Ascending aorta (tissue), 2 donors: ENCODE results near the gene PROSER2. TPM values are rescaled to one million over a fixed set of nuclear protein-coding genes. Genes with fewer than 3 reads are reported as not detected.

Experiments
- DNase-seq, 2 donors: peaks; one replicate each; pipeline ENCODE4 v3.0.0-alpha.2; 2019; ENCODE audit warnings: low spot score in 2 of 2
- H3K27ac ChIP-seq, 2 donors: fragments of 200-600 bp; sonication (generic); one replicate each; pipeline ENCODE4 v1.5.1; 2016 to 2017; ENCODE audit warnings: mild to moderate bottlenecking in 1 of 2
- H3K27me3 ChIP-seq: fragments of 200-600 bp; sonication (generic); one replicate; pipeline ENCODE4 v1.5.1; 2017
- H3K36me3 ChIP-seq, 2 donors: fragments of 200-600 bp; sonication (generic); one replicate each; pipeline ENCODE4 v1.5.1; 2016
- H3K4me1 ChIP-seq, 2 donors: fragments of 200-600 bp; sonication (generic); one replicate each; pipeline ENCODE4 v1.5.1; 2016 to 2017; ENCODE audit warnings: mild to moderate bottlenecking in 1 of 2
- H3K4me3 ChIP-seq, 2 donors: fragments of 200-600 bp; sonication (generic); one replicate each; pipeline ENCODE4 v1.5.1; 2016 to 2017; ENCODE audit warnings: mild to moderate bottlenecking in 1 of 2
- H3K9me3 ChIP-seq, 2 donors: fragments of 200-600 bp; sonication (generic); one replicate each; pipeline ENCODE4 v1.5.1; 2016
- CTCF ChIP-seq, 3 experiments: fragments of 200-600 bp in 2 of 3; fragments of 450-650 bp in 1 of 3; sonication (generic) in 2 of 3; IDR thresholded peaks; one replicate each; pipeline ENCODE4 v1.5.1; 2016 to 2019; ENCODE audit warnings: antibody characterized with exemption in 3 of 3, mild to moderate bottlenecking in 1 of 3, moderate library complexity in 1 of 3
- intact Hi-C: fragments of 100-400 bp; cut with DNase I; formaldehyde crosslinking; loops from one replicate; pipeline ENCODE4 v1.15.1; 2023
- total RNA-seq: library from RNA; depleted of rRNA; stranded (reverse); fragments of >200 nt; gene quantifications from one replicate; pipeline ENCODE4 v1.1.0, GENCODE V29; 2016

The PROSER2 gene
- total RNA-seq, 1 donor from 2014 or later: 4.8 TPM

- Histone ChIP-seq H3K27ac (no peak overlapping the region), H3K4me1 (no peaks in the 10 kb centered on the region), H3K27me3 (no peaks in the 10 kb centered on the region), H3K9me3 (no peaks in the 10 kb centered on the region), H3K36me3 (peaks cover 0 to 28% of the 10 kb centered on the region in 2 donors), H3K4me3 (no peak overlapping the region)
- intact Hi-C loops: no loop called here
- no peak for DNase-seq
- TF ChIP-seq CTCF (IDR thresholded peaks at IDR 0.05): no peak
These were observed 38.8 kb downstream of the PROSER2 start for GRCh38 chr10:11861811-11862428.

GRCh38 chr10:11863353-11864109 is 40.4 kb downstream of the PROSER2 start:
- Histone ChIP-seq H3K27me3 (no peaks in the 10 kb centered on the region), H3K4me1 (no peaks in the 10 kb centered on the region), H3K36me3 (peaks cover 0 to 20% of the 10 kb centered on the region in 2 donors), H3K9me3 (no peaks in the 10 kb centered on the region), H3K4me3 (no peak overlapping the region), H3K27ac (no peak overlapping the region)
- intact Hi-C loops: no loop called here
- DNase-seq: no peak
- no peak for TF ChIP-seq CTCF (IDR thresholded peaks at IDR 0.05)

DNA sequence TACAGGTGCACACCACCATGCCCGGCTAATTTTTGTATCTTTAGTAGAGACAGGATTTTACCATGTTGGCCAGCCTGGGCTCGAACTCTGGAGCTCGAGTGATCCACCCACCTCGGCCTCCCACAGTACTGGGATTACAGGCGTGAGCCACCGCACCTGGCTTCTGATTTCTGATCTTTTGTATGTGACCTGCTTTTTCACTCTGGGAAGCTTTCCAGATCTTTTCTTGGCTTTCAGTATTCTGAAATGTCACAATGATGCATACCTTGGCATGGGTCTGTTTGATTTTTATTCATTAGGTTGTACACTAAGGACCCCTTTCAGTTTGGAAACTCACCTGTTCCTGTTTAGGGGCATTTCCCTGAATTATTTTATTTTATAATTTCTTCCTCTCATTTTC is 41.6 kb downstream of the PROSER2 start:
- no peak overlapping the region for H3K27ac ChIP-seq
- TF ChIP-seq CTCF (IDR thresholded peaks at IDR 0.05): no peak
- H3K27me3 ChIP-seq: no peaks in the 10 kb centered on the region
- H3K36me3 ChIP-seq: peaks cover 0 to 15% of the 10 kb centered on the region in 2 donors
- no peaks in the 10 kb centered on the region for H3K4me1 ChIP-seq
- intact Hi-C loops: no loop called here
- no peak overlapping the region for H3K4me3 ChIP-seq
- no peak for DNase-seq
- H3K9me3 ChIP-seq: no peaks in the 10 kb centered on the region

GRCh38 chr10:11865561-11865960 is 42.4 kb downstream of the PROSER2 start:
- intact Hi-C loops: no loop called here
- Histone ChIP-seq H3K27ac (no peak overlapping the region), H3K4me3 (no peak overlapping the region), H3K36me3 (peaks cover 0 to 10% of the 10 kb centered on the region in 2 donors), H3K4me1 (no peaks in the 10 kb centered on the region), H3K27me3 (no peaks in the 10 kb centered on the region), H3K9me3 (no peaks in the 10 kb centered on the region)
- no peak for TF ChIP-seq CTCF (IDR thresholded peaks at IDR 0.05)
- DNase-seq: no peak

DNA sequence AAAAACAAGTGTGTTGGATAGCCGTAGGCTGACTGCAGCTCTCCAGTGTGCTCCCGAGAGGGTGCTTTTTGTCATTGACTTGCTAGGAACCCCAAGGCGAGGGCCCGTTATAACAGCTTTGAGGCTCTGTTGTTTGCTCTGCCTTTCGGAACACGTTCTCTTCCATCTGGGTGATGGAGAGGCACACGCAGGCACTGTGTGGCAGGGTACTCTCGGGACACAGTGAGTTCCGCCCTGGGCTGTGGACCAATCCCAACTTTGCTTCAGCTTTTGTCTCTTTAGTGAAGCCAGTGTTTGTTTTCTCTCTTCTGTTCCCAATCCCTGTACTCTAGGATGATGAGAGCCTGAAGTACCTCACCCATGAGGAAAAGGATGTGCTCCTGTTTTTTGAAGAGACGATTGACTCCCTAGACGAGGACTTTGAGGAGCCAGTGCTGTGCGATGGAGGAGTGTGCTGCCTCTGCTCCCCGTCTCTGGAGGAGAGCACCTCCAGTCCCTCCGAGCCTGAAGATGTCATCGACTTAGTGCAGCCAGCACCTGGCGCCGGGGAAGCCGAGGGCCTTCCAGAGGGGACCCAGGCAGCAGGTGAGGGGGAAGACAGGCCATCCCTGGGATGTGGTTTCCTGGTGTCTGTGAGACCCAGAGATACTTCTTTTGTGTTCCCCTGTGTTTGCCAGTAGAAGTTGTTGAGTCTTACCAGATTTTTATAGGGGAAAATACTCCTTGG is 43.2 kb downstream of the PROSER2 start:
- no peaks in the 10 kb centered on the region for H3K4me1 ChIP-seq
- no peaks in the 10 kb centered on the region for H3K27me3 ChIP-seq
- DNase-seq: no peak
- no peak overlapping the region for H3K27ac ChIP-seq
- intact Hi-C loops: no loop called here
- no peak for TF ChIP-seq CTCF (IDR thresholded peaks at IDR 0.05)
- H3K9me3 ChIP-seq: no peaks in the 10 kb centered on the region
- H3K36me3 ChIP-seq: peaks cover 0 to 3% of the 10 kb centered on the region in 2 donors
- no peak overlapping the region for H3K4me3 ChIP-seq
